Measurements from ENCODE around the gene OTOGL.

The OTOGL gene

GRCh38 chr12:80099259-80099658, at the start of gene OTOGL:
Gene OTOGL (plus strand): TSS chr12:80099537. CDS start chr12:80209432, 109,895 bp downstream.
- H3K36me3 ChIP-seq (ENCODE audit: insufficient read depth, low read length): no peaks in the 10 kb centered on the region
- no peak within 1 kb of the TSS for H3K4me2 ChIP-seq (ENCODE audit: low read depth, low read length, poor library complexity, severe bottlenecking)
- H3K27me3 ChIP-seq (ENCODE audit: insufficient read depth, low read length, poor library complexity, severe bottlenecking): no peaks in the 10 kb centered on the region
- no peaks in the 10 kb centered on the region for H3K9me3 ChIP-seq (ENCODE audit: insufficient read depth, low read depth, low read length)
- no peaks in the 10 kb centered on the region for H4K20me1 ChIP-seq (ENCODE audit: insufficient read depth, low read length, poor library complexity, severe bottlenecking)
- TF ChIP-seq, protein P1, sequence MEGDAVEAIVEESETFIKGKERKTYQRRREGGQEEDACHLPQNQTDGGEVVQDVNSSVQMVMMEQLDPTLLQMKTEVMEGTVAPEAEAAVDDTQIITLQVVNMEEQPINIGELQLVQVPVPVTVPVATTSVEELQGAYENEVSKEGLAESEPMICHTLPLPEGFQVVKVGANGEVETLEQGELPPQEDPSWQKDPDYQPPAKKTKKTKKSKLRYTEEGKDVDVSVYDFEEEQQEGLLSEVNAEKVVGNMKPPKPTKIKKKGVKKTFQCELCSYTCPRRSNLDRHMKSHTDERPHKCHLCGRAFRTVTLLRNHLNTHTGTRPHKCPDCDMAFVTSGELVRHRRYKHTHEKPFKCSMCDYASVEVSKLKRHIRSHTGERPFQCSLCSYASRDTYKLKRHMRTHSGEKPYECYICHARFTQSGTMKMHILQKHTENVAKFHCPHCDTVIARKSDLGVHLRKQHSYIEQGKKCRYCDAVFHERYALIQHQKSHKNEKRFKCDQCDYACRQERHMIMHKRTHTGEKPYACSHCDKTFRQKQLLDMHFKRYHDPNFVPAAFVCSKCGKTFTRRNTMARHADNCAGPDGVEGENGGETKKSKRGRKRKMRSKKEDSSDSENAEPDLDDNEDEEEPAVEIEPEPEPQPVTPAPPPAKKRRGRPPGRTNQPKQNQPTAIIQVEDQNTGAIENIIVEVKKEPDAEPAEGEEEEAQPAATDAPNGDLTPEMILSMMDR (conservative IDR thresholded peaks at IDR 0.05; ENCODE audit: low read length): no peak
- TF ChIP-seq EZH2phosphoT487 (IDR thresholded peaks at IDR 0.05; ENCODE audit: borderline replicate concordance): no peak
- no peak within 1 kb of the TSS for H3K9ac ChIP-seq (ENCODE audit: low read depth, low read length, poor library complexity, severe bottlenecking)
- no peaks in the 10 kb centered on the region for H3K9me2 ChIP-seq (replicated peaks; ENCODE audit: low read depth, low read length)
- no peak within 1 kb of the TSS for H2AFZ ChIP-seq (ENCODE audit: low read length)
- H3K79me2 ChIP-seq (ENCODE audit: insufficient read depth, low read length): no peaks in the 10 kb centered on the region
- H3K4me1 ChIP-seq (ENCODE audit: insufficient read depth, low read length, poor library complexity, severe bottlenecking): no peaks in the 10 kb centered on the region
- H3F3A ChIP-seq (ENCODE audit: low read depth): no peaks in the 10 kb centered on the region
- H3K4me3 ChIP-seq (ENCODE audit: low read length, poor library complexity, severe bottlenecking): no peak within 1 kb of the TSS

DNA sequence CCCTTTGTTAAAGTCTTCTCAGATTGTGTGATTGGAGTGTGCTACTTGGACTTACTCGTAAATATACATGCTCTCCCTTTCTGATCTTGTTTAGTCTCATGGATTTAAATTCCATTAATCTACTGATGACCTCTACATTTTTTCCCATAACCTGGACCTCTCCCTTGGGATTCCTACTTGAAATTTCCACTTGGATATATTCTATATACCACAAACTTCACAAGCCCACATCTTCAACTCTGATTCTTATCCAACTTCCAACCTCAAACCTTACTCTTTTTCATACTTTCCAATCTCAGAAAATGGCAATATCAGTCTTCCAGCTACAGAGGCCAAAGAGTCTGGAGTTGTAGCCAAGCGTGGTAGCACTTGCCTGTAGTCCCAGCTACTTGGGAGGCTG, 49.1 kb upstream of the OTOGL start:
- Histone ChIP-seq H3K36me3 (ENCODE audit: insufficient read depth, low read length) (no peaks in the 10 kb centered on the region), H3K9ac (ENCODE audit: low read depth, low read length, poor library complexity, severe bottlenecking) (no peak overlapping the region), H3K4me1 (ENCODE audit: insufficient read depth, low read length, poor library complexity, severe bottlenecking) (no peaks in the 10 kb centered on the region), H3F3A (ENCODE audit: low read depth) (no peaks in the 10 kb centered on the region), H2AFZ (ENCODE audit: low read length) (no peak overlapping the region), H3K79me2 (ENCODE audit: insufficient read depth, low read length) (no peaks in the 10 kb centered on the region), H3K4me3 (ENCODE audit: low read length, poor library complexity, severe bottlenecking) (no peak overlapping the region), H3K9me2 (replicated peaks; ENCODE audit: low read depth, low read length) (no peaks in the 10 kb centered on the region), H3K9me3 (ENCODE audit: insufficient read depth, low read depth, low read length) (no peaks in the 10 kb centered on the region), H3K27me3 (ENCODE audit: insufficient read depth, low read length, poor library complexity, severe bottlenecking) (no peaks in the 10 kb centered on the region), H4K20me1 (ENCODE audit: insufficient read depth, low read length, poor library complexity, severe bottlenecking) (no peaks in the 10 kb centered on the region), H3K4me2 (ENCODE audit: low read depth, low read length, poor library complexity, severe bottlenecking) (no peak overlapping the region)
- TF ChIP-seq EZH2phosphoT487 (IDR thresholded peaks at IDR 0.05; ENCODE audit: borderline replicate concordance): no peak
- TF ChIP-seq, protein P1 (conservative IDR thresholded peaks at IDR 0.05; ENCODE audit: low read length): no peak

- no peak for TF ChIP-seq EZH2phosphoT487 (IDR thresholded peaks at IDR 0.05; ENCODE audit: borderline replicate concordance)
- TF ChIP-seq, protein P1 (conservative IDR thresholded peaks at IDR 0.05; ENCODE audit: low read length): no peak
- Histone ChIP-seq H3K4me2 (ENCODE audit: low read depth, low read length, poor library complexity, severe bottlenecking) (no peak overlapping the region), H3K4me3 (ENCODE audit: low read length, poor library complexity, severe bottlenecking) (no peak overlapping the region), H3F3A (ENCODE audit: low read depth) (no peaks in the 10 kb centered on the region), H3K9me2 (replicated peaks; ENCODE audit: low read depth, low read length) (no peaks in the 10 kb centered on the region), H3K36me3 (ENCODE audit: insufficient read depth, low read length) (no peaks in the 10 kb centered on the region), H3K4me1 (ENCODE audit: insufficient read depth, low read length, poor library complexity, severe bottlenecking) (no peaks in the 10 kb centered on the region), H3K9ac (ENCODE audit: low read depth, low read length, poor library complexity, severe bottlenecking) (no peak overlapping the region), H3K27me3 (ENCODE audit: insufficient read depth, low read length, poor library complexity, severe bottlenecking) (no peaks in the 10 kb centered on the region), H2AFZ (ENCODE audit: low read length) (no peak overlapping the region), H4K20me1 (ENCODE audit: insufficient read depth, low read length, poor library complexity, severe bottlenecking) (no peaks in the 10 kb centered on the region), H3K79me2 (ENCODE audit: insufficient read depth, low read length) (no peaks in the 10 kb centered on the region), H3K9me3 (ENCODE audit: insufficient read depth, low read depth, low read length) (no peaks in the 10 kb centered on the region)
Observed at GRCh38 chr12:80053051-80053790, 46.1 kb upstream of the OTOGL start.
